Upper lobe of left lung (tissue), 6 donors: ENCODE results near the gene DOCK4. TPM values are rescaled to one million over a fixed set of nuclear protein-coding genes. Genes with fewer than 3 reads are reported as not detected.
A peak's percentile ranks its signal among the peaks of the same experiment; 100 is the strongest.

Experiments
- ATAC-seq, 2 donors: fragments of 200-7000 bp; cut with Tn5 transposase; one replicate each; pipeline ENCODE4 v1.9.1; 2022; ENCODE audit warnings: mild to moderate bottlenecking in 2 of 2, moderate library complexity in 2 of 2; ENCODE audit not compliant: low FRiP score in 2 of 2
- DNase-seq, 2 donors: peaks; one replicate each; pipeline ENCODE4 v3.0.0-alpha.2; 2019 to 2020
- H3K27ac ChIP-seq, 4 donors: fragments of 200-600 bp; sonication (generic); one replicate each; pipeline ENCODE4 v1.5.1; 2016 to 2019
- H3K27me3 ChIP-seq, 4 donors: fragments of 200-600 bp; sonication (generic); one replicate each; pipeline ENCODE4 v1.5.1; 2017 to 2019
- H3K36me3 ChIP-seq, 4 donors: fragments of 200-600 bp; sonication (generic); one replicate each; pipeline ENCODE4 v1.5.1; 2016 to 2019
- H3K4me1 ChIP-seq, 4 donors: fragments of 200-600 bp; sonication (generic); one replicate each; pipeline ENCODE4 v1.5.1; 2018 to 2019
- H3K4me3 ChIP-seq, 4 donors: fragments of 200-600 bp; sonication (generic); one replicate each; pipeline ENCODE4 v1.5.1; 2017 to 2019; ENCODE audit warnings: mild to moderate bottlenecking in 2 of 4, moderate library complexity in 1 of 4
- H3K9me3 ChIP-seq, 4 donors: fragments of 200-600 bp; sonication (generic); one replicate each; pipeline ENCODE4 v1.5.1; 2018 to 2019
- CTCF ChIP-seq, 6 experiments: fragments of 450-650 bp in 4 of 6; fragments of 200-600 bp in 2 of 6; sonication (generic) in 2 of 6; IDR thresholded peaks; one replicate each; pipeline ENCODE4 v1.5.1; 2016 to 2019; ENCODE audit warnings: antibody characterized with exemption in 6 of 6
- EP300 ChIP-seq, 4 donors: sonication (generic); formaldehyde crosslinking; IDR thresholded peaks; one replicate each; pipeline ENCODE4 v1.5.1; 2017; ENCODE audit warnings: antibody characterized with exemption in 4 of 4, control low read depth in 2 of 4
- POLR2A ChIP-seq, 4 donors: fragments of 450-650 bp; IDR thresholded peaks; one replicate each; pipeline ENCODE4 v1.5.1; 2016 to 2017; ENCODE audit warnings: antibody characterized with exemption in 4 of 4, mild to moderate bottlenecking in 2 of 4
- POLR2AphosphoS5 ChIP-seq, 2 donors: sonication (generic); formaldehyde crosslinking; IDR thresholded peaks; one replicate each; pipeline ENCODE4 v1.5.1; 2017; ENCODE audit warnings: antibody characterized with exemption in 2 of 2
- WGBS, 2 donors: methylation state at CpG; one replicate each; pipeline ENCODE4 v1.1.5; 2017 to 2018; 5-methylcytosine and 5-hydroxymethylcytosine counted together
- total RNA-seq, 6 donors: library from RNA; depleted of rRNA in 4 of 6; stranded (reverse); fragments of >200 nt in 4 of 6; gene quantifications; one replicate each; pipeline versions ENCODE4 v1.1.0 to v1.2.1, GENCODE V29; 2016 to 2021
- donor health status: DM: no; HTN: no; CAD: no; lungs with moderate emphysema.
- donor health status: DM: no; HTN: yes; CAD: no; lungs with severe emphysema.

DOCK4 gene
- total RNA-seq, 6 donors from 2014 or later, result 53.6 to 166 (median 100) TPM

GRCh38 chr7:112154690-112155089 lies 51.5 kb downstream of the DOCK4 start:
- ATAC-seq, result no peak
- H3K36me3 ChIP-seq, result no peaks in the 10 kb centered on the region

DNA sequence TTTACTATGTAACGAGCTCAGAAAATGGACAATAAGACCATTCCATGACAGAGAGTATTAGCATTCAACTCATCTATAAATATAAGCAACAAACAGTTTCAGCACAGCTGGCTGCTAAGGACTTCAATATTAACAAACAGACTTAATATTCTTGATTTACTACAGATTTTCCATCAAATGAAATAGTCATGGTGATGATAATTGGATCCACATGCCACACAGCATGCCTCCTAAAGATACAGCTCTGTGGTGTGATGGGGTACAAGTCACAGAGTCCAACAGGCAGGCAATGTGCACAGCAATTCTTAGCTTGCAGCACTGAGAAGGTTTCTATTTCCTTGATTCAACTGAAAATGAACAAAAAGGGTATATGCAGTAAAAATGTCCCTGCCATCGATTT lies 54.0 kb downstream of the DOCK4 start:
- ATAC-seq (no peak), DNase-seq (no peak)
- H3K27ac ChIP-seq, result no peak overlapping the region
- no peaks in the 10 kb centered on the region for H3K9me3 ChIP-seq
- WGBS, 2 donors, result 82 to 89% methylated on average over 2 of the region's 2 CpGs
- TF ChIP-seq EP300 (IDR thresholded peaks at IDR 0.05) (no peak), CTCF (IDR thresholded peaks at IDR 0.05) (no peak), POLR2AphosphoS5 (IDR thresholded peaks at IDR 0.05) (no peak), POLR2A (IDR thresholded peaks at IDR 0.05) (no peak)
- no peaks in the 10 kb centered on the region for H3K27me3 ChIP-seq
- H3K36me3 ChIP-seq, result no peaks in the 10 kb centered on the region
- H3K4me1 ChIP-seq, result peaks cover 2 to 27% (median 9%) of the 10 kb centered on the region in 4 donors
- H3K4me3 ChIP-seq, result no peak overlapping the region

More at GRCh38 chr7:112154690-112155089, 51.5 kb downstream of the DOCK4 start:
- TF ChIP-seq CTCF (IDR thresholded peaks at IDR 0.05) (no peak), POLR2AphosphoS5 (IDR thresholded peaks at IDR 0.05) (no peak), POLR2A (IDR thresholded peaks at IDR 0.05) (no peak), EP300 (IDR thresholded peaks at IDR 0.05) (no peak)
- H3K27me3 ChIP-seq, result no peaks in the 10 kb centered on the region
- no peak overlapping the region for H3K4me3 ChIP-seq
- 64 to 70% methylated on average over 4 of the region's 4 CpGs for WGBS, 2 donors
- H3K9me3 ChIP-seq, result no peaks in the 10 kb centered on the region
- H3K27ac ChIP-seq, result no peak overlapping the region
- DNase-seq, result no peak
- peaks cover 14 to 44% (median 16%) of the 10 kb centered on the region in 4 donors for H3K4me1 ChIP-seq

GRCh38 chr7:112150823-112151641 lies 55.2 kb downstream of the DOCK4 start:
- Histone ChIP-seq H3K9me3 (no peaks in the 10 kb centered on the region), H3K27ac (peak overlapping the region in 1 of 4 donors; percentile 12), H3K4me3 (no peak overlapping the region), H3K4me1 (peaks cover 0 to 19% (median 8%) of the 10 kb centered on the region in 4 donors), H3K36me3 (no peaks in the 10 kb centered on the region), H3K27me3 (no peaks in the 10 kb centered on the region)
- DNase-seq (no peak), ATAC-seq (peak in 1 of 2 donors; percentile 53)
- no peak for TF ChIP-seq CTCF (IDR thresholded peaks at IDR 0.05)
- TF ChIP-seq POLR2AphosphoS5 (IDR thresholded peaks at IDR 0.05), result no peak
- TF ChIP-seq EP300 (IDR thresholded peaks at IDR 0.05), result no peak
- TF ChIP-seq POLR2A (IDR thresholded peaks at IDR 0.05), result no peak
- 81 to 84% methylated on average over 5 of the region's 5 CpGs for WGBS, 2 donors

GRCh38 chr7:112149734-112150133 lies 56.5 kb downstream of the DOCK4 start:
- Histone ChIP-seq H3K9me3 (no peaks in the 10 kb centered on the region), H3K4me3 (no peak overlapping the region), H3K4me1 (peaks cover 2 to 19% (median 9%) of the 10 kb centered on the region in 4 donors), H3K27me3 (no peaks in the 10 kb centered on the region), H3K36me3 (no peaks in the 10 kb centered on the region), H3K27ac (no peak overlapping the region)
- DNase-seq (no peak), ATAC-seq (no peak)
- WGBS, 2 donors, result 80 to 83% methylated on average over 2 of the region's 2 CpGs
- TF ChIP-seq POLR2AphosphoS5 (IDR thresholded peaks at IDR 0.05) (no peak), EP300 (IDR thresholded peaks at IDR 0.05) (no peak), CTCF (IDR thresholded peaks at IDR 0.05) (no peak), POLR2A (IDR thresholded peaks at IDR 0.05) (no peak)
